Small intestine (tissue), 16 donors: ENCODE measurements around the gene ZNF699. TPM values are rescaled to one million over a fixed set of nuclear protein-coding genes. Genes with fewer than 3 reads are reported as not detected.
A peak's percentile ranks its signal among the peaks of the same experiment; 100 is the strongest.

Source experiments
- DNase-seq, 2 donors: peaks; one replicate each; pipeline versions ENCODE4 v3.0.0 to v3.0.0-alpha.2; 2013
- FAIRE-seq: peaks from 2 replicates; lab custom pipeline; 2012; peaks lifted over from hg19 to GRCh38; lab: Jason Lieb, UNC
- H3K27ac ChIP-seq, 3 donors: one replicate each; pipeline ENCODE4 v1.5.1; 2013; ENCODE audit warnings: low read length in 2 of 3, mild to moderate bottlenecking in 2 of 3, control low read depth in 1 of 3, inconsistent platforms in 1 of 3, low read depth in 1 of 3, moderate library complexity in 1 of 3
- H3K27me3 ChIP-seq, 3 donors: one replicate each; pipeline ENCODE4 v1.6.1; 2013; ENCODE audit warnings: low read length in 3 of 3, inconsistent platforms in 1 of 3; ENCODE audit not compliant: control insufficient read depth in 3 of 3, insufficient read depth in 3 of 3
- H3K36me3 ChIP-seq, 3 donors: one replicate each; pipeline ENCODE4 v1.6.1; 2013; ENCODE audit warnings: low read length in 3 of 3, inconsistent platforms in 1 of 3, low read depth in 1 of 3, mild to moderate bottlenecking in 1 of 3, moderate library complexity in 1 of 3; ENCODE audit not compliant: control insufficient read depth in 3 of 3, insufficient read depth in 2 of 3
- H3K4me1 ChIP-seq, 3 donors: one replicate each; pipeline ENCODE4 v1.6.1; 2013; ENCODE audit warnings: low read length in 2 of 3, inconsistent platforms in 1 of 3, low read depth in 1 of 3, mild to moderate bottlenecking in 1 of 3, moderate library complexity in 1 of 3; ENCODE audit not compliant: control insufficient read depth in 3 of 3, insufficient read depth in 2 of 3
- H3K4me3 ChIP-seq, 3 donors: one replicate each; pipeline ENCODE4 v1.5.1; 2013; ENCODE audit warnings: low read length in 3 of 3, control low read depth in 1 of 3, inconsistent platforms in 1 of 3, low read depth in 1 of 3, mild to moderate bottlenecking in 1 of 3, moderate library complexity in 1 of 3
- H3K9me3 ChIP-seq, 2 donors: one replicate each; pipeline ENCODE4 v1.6.1; 2013; ENCODE audit warnings: low read depth in 1 of 2, low read length in 1 of 2; ENCODE audit not compliant: control insufficient read depth in 2 of 2, insufficient read depth in 1 of 2
- WGBS, 3 donors: extraction: QIAGEN DNeasy Blood & Tissue Kit; methylation state at CpG; one replicate each; pipeline ENCODE4 v1.1.7; 2013; 5-methylcytosine and 5-hydroxymethylcytosine counted together
- long read RNA-seq, 10 donors: transcript quantifications; one replicate each; lab custom pipeline, GENCODE V29; 2026
- polyA plus RNA-seq, 4 donors: library from polyadenylated mRNA; stranded (reverse) in 3 of 4; unstranded in 1 of 4; fragments of 200-250 nt in 3 of 4; fragments of 120-200 nt in 1 of 4; gene quantifications; one replicate each; pipeline versions ENCODE4 v1.2.1 to v1.2.3, GENCODE V29; 2013
- donor health status: healthy with polysubstance abuse.
- donor health status: control.
- donor health status: control.
- donor health status: Bipolar disorder and iron deficiency.
- donor health status: healthy.

Gene ZNF699
- polyA plus RNA-seq, result 1 to 10 TPM in 3 of 4 donors, under 1 TPM in 1; 0.22 to 3.8 (median 1.4) TPM
- long read RNA-seq, donor 1, result 0 reads
- long read RNA-seq, donor 2, result 0 reads
- long read RNA-seq, donor 3, result 0 reads
- long read RNA-seq, donor 4, result 0 reads
- long read RNA-seq, donor 5, result 0 reads
- long read RNA-seq, donor 6, result 0 reads
- long read RNA-seq, donor 7, result 0 reads
- long read RNA-seq, donor 8, result 0 reads
- long read RNA-seq, donor 9, result 0 reads
- long read RNA-seq, donor 10, result 0 reads

- FAIRE-seq (no peak), DNase-seq (peak; percentile 98 to 99)
- Histone ChIP-seq H3K4me3 (peak within 1 kb of the TSS; percentile 67 to 80 (median 77)), H3K4me1 (peaks cover 0 to 3% (median 1%) of the 10 kb centered on the region in 3 donors), H3K36me3 (peaks cover 0 to 2% (median 1%) of the 10 kb centered on the region in 3 donors), H3K27me3 (peaks cover 0 to 1% (median 0%) of the 10 kb centered on the region in 3 donors), H3K9me3 (peaks cover 0 to 12% of the 10 kb centered on the region in 2 donors), H3K27ac (peak within 1 kb of the TSS; percentile 86 to 97 (median 90))
- WGBS, 3 donors, result 0 to 1% (median 1%) methylated on average over 58 to 63 of the region's 63 CpGs
These were observed at the start of gene ZNF699 for GRCh38 chr19:9309139-9309973. ZNF699 (minus strand) TSS chr19:9309838; CDS start chr19:9305119, 4,719 bp downstream.

- FAIRE-seq (no peak), DNase-seq (no peak)
- Histone ChIP-seq H3K27me3 (no peaks in the 10 kb centered on the region), H3K27ac (no peak overlapping the region), H3K4me3 (no peak overlapping the region), H3K9me3 (peaks cover 4 to 74% of the 10 kb centered on the region in 2 donors), H3K36me3 (no peaks in the 10 kb centered on the region), H3K4me1 (no peaks in the 10 kb centered on the region)
- WGBS, 3 donors, result 85 to 97% (median 92%) methylated on average over 2 of the region's 2 CpGs
These were observed 45.0 kb upstream of the ZNF699 start for GRCh38 chr19:9354651-9355050.

GRCh38 chr19:9353011-9353410 lies 43.4 kb upstream of the ZNF699 start:
- H3K27me3 ChIP-seq, result no peaks in the 10 kb centered on the region
- FAIRE-seq (no peak), DNase-seq (no peak)
- no peaks in the 10 kb centered on the region for H3K4me1 ChIP-seq
- H3K27ac ChIP-seq, result no peak overlapping the region
- peaks cover 7 to 68% of the 10 kb centered on the region in 2 donors for H3K9me3 ChIP-seq
- peaks cover 0 to 5% (median 2%) of the 10 kb centered on the region in 3 donors for H3K36me3 ChIP-seq
- no peak overlapping the region for H3K4me3 ChIP-seq

- FAIRE-seq (no peak), DNase-seq (no peak)
- peaks cover 7 to 63% of the 10 kb centered on the region in 2 donors for H3K9me3 ChIP-seq
- no peak overlapping the region for H3K4me3 ChIP-seq
- WGBS, 3 donors, result 87 to 97% (median 89%) methylated on average over 2 of the region's 2 CpGs
- H3K27me3 ChIP-seq, result no peaks in the 10 kb centered on the region
- H3K4me1 ChIP-seq, result no peaks in the 10 kb centered on the region
- H3K27ac ChIP-seq, result no peak overlapping the region
- peaks cover 0 to 5% (median 2%) of the 10 kb centered on the region in 3 donors for H3K36me3 ChIP-seq
These were observed 42.9 kb upstream of the ZNF699 start for GRCh38 chr19:9352505-9352904.

- Histone ChIP-seq H3K9me3 (peaks cover 5 to 50% of the 10 kb centered on the region in 2 donors), H3K36me3 (peaks cover 0 to 13% (median 2%) of the 10 kb centered on the region in 3 donors)
These were observed 39.0 kb upstream of the ZNF699 start for GRCh38 chr19:9348671-9349070.

GRCh38 chr19:9348253-9348652 lies 38.6 kb upstream of the ZNF699 start:
- Histone ChIP-seq H3K4me1 (no peaks in the 10 kb centered on the region), H3K27me3 (no peaks in the 10 kb centered on the region), H3K4me3 (no peak overlapping the region), H3K9me3 (peaks cover 5 to 50% of the 10 kb centered on the region in 2 donors), H3K27ac (no peak overlapping the region), H3K36me3 (peaks cover 0 to 13% (median 2%) of the 10 kb centered on the region in 3 donors)
- WGBS, 3 donors, result 96 to 100% (median 98%) methylated on average over 3 of the region's 3 CpGs
- FAIRE-seq (no peak), DNase-seq (no peak)

More at GRCh38 chr19:9348671-9349070, 39.0 kb upstream of the ZNF699 start:
- DNase-seq (no peak), FAIRE-seq (no peak)
- Histone ChIP-seq H3K27me3 (no peaks in the 10 kb centered on the region), H3K4me1 (no peaks in the 10 kb centered on the region), H3K27ac (no peak overlapping the region), H3K4me3 (no peak overlapping the region)
- WGBS, 3 donors, result 97% methylated on average over 22 of the region's 22 CpGs

- Histone ChIP-seq H3K27me3 (no peaks in the 10 kb centered on the region), H3K4me1 (no peaks in the 10 kb centered on the region), H3K9me3 (peaks cover 5 to 45% of the 10 kb centered on the region in 2 donors), H3K36me3 (peaks cover 4 to 13% (median 9%) of the 10 kb centered on the region in 3 donors), H3K4me3 (no peak overlapping the region), H3K27ac (no peak overlapping the region)
- FAIRE-seq, result no peak
- WGBS, 3 donors, result 87 to 96% (median 92%) methylated on average over 2 of the region's 2 CpGs
- no peak for DNase-seq
These were observed 35.4 kb upstream of the ZNF699 start for GRCh38 chr19:9345005-9345404.

- 93 to 97% (median 97%) methylated on average over 6 of the region's 6 CpGs for WGBS, 3 donors
- FAIRE-seq, result no peak
- H3K9me3 ChIP-seq, result peaks cover 1 to 49% of the 10 kb centered on the region in 2 donors
- no peaks in the 10 kb centered on the region for H3K4me1 ChIP-seq
- no peaks in the 10 kb centered on the region for H3K27me3 ChIP-seq
- DNase-seq, result peak in 1 of 2 donors; percentile 12
- peaks cover 2 to 11% (median 8%) of the 10 kb centered on the region in 3 donors for H3K36me3 ChIP-seq
- no peak overlapping the region for H3K4me3 ChIP-seq
- no peak overlapping the region for H3K27ac ChIP-seq
These were observed 33.1 kb upstream of the ZNF699 start for GRCh38 chr19:9342610-9343304.
